Purkinje cell (primary cell): ENCODE data around the gene ATP6V1G1. TPM values are rescaled to one million over a fixed set of nuclear protein-coding genes. Genes with fewer than 3 reads are reported as not detected.

Experiments used
- polyA plus RNA-seq: library from polyadenylated mRNA; unstranded; fragments of >200 nt; fragmentation: Nextera tagmentation; gene quantifications from 2 replicates; pipeline ENCODE4 v1.2.1, GENCODE V29; 2014

ATP6V1G1 gene
- 294 and 397 TPM in 2 replicates for polyA plus RNA-seq

GRCh38 chr9:114587345-114588202, at the start of gene ATP6V1G1:
Gene ATP6V1G1 (plus strand): TSS chr9:114587769. CDS start chr9:114587839, 70 bp downstream.

Other genes starting within 250 kb of the ATP6V1G1 start
- gene AKNA, start 199.8 kb upstream of the ATP6V1G1 start, polyA plus RNA-seq = 0.17 and 0.39 TPM in 2 replicates
- 2.0 TPM in 1 of 2 replicates, not detected in the other for gene WHRN, start 82.3 kb upstream of the ATP6V1G1 start, polyA plus RNA-seq
- gene TMEM268, start 23.5 kb downstream of the ATP6V1G1 start, polyA plus RNA-seq = 2.7 and 7.1 TPM in 2 replicates
- gene TEX53, start 70.0 kb downstream of the ATP6V1G1 start, polyA plus RNA-seq = not detected in 2 replicates
- not detected in 2 replicates for gene TEX48, start 94.4 kb downstream of the ATP6V1G1 start, polyA plus RNA-seq
- gene TNFSF15, start 218.3 kb downstream of the ATP6V1G1 start, polyA plus RNA-seq = not detected in 2 replicates